ENCODE data around the gene ALG14. TPM values are rescaled to one million over a fixed set of nuclear protein-coding genes. Genes with fewer than 3 reads are reported as not detected.

Gene ALG14
- total RNA-seq, 1 experiment from 2014 or later = 4.8 TPM

GRCh38 chr1:94928293-94928939, 144.3 kb downstream of the ALG14 start:
- DNase-seq (ENCODE audit: low spot score) = no peak

- DNase-seq (ENCODE audit: low spot score) = peak; percentile 32
Observed at GRCh38 chr1:94927405-94928175, 145.2 kb downstream of the ALG14 start.

- DNase-seq (ENCODE audit: low spot score) = peak; percentile 77
Observed at GRCh38 chr1:94926915-94927404, 145.8 kb downstream of the ALG14 start, which contains the start of gene CNN3. CNN3 (minus strand) TSS chr1:94927110; CDS start chr1:94926894, 216 bp downstream.

- peak; percentile 21 for DNase-seq (ENCODE audit: low spot score)
Observed at GRCh38 chr1:94926126-94926914, 146.4 kb downstream of the ALG14 start.

- DNase-seq (ENCODE audit: low spot score) = peak; percentile 86
Observed at GRCh38 chr1:94925561-94926125, 147.1 kb downstream of the ALG14 start.

- peak; percentile 25 for DNase-seq (ENCODE audit: low spot score)
Observed at GRCh38 chr1:94925004-94925403, 147.7 kb downstream of the ALG14 start.

Other genes with a start within 250 kb of the ALG14 start
- gene CNN3, start 145.8 kb downstream of the ALG14 start, total RNA-seq (2014; rRNA removed; shearing (Covaris generic)) = 227 and 277 TPM in 2 replicates
- gene TLCD4, start 44.4 kb upstream of the ALG14 start, total RNA-seq (2014; rRNA removed; shearing (Covaris generic)) = 14.4 and 15.8 TPM in 2 replicates
- 9.0 and 18.4 TPM in 2 replicates for gene RWDD3, start 161.3 kb upstream of the ALG14 start, total RNA-seq (2014; rRNA removed; shearing (Covaris generic))